Calu3 (cell line): ENCODE results near the gene PWWP2B. TPM values are rescaled to one million over a fixed set of nuclear protein-coding genes. Genes with fewer than 3 reads are reported as not detected.

Experiments used
- BruUV-seq: library from RNA; stranded (reverse); fragments of 400-500 nt; replicated peaks from 2 replicates; lab custom pipeline; 2021; lab: Mats Ljungman, UMichigan
- CTCF ChIA-PET: fragments of 300-600 bp; sonication (Branson Sonifier 250); formaldehyde crosslinking; loops from one replicate; lab custom pipeline; 2022; ENCODE audit warnings: antibody characterized with exemption; lab: Charles Lee
- DNase-seq: peaks from one replicate; pipeline ENCODE4 v3.0.0; 2022
- H3K27ac Mint-ChIP-seq: one replicate; pipeline ENCODE4 v1.8.0; 2022; ENCODE audit warnings: mixed read lengths; ENCODE audit not compliant: unreplicated experiment
- H3K27me3 Mint-ChIP-seq: one replicate; pipeline ENCODE4 v1.8.0; 2022; ENCODE audit warnings: mixed read lengths; ENCODE audit not compliant: unreplicated experiment
- H3K36me3 Mint-ChIP-seq: one replicate; pipeline ENCODE4 v1.8.0; 2022; ENCODE audit warnings: mild to moderate bottlenecking, moderate library complexity, mixed read lengths; ENCODE audit not compliant: insufficient read depth, unreplicated experiment
- H3K4me1 Mint-ChIP-seq: one replicate; pipeline ENCODE4 v1.8.0; 2022; ENCODE audit warnings: mild to moderate bottlenecking, low read depth, mixed read lengths; ENCODE audit not compliant: unreplicated experiment
- H3K4me3 Mint-ChIP-seq: one replicate; pipeline ENCODE4 v1.8.0; 2022; ENCODE audit warnings: mild to moderate bottlenecking, low read depth, moderate library complexity, mixed read lengths; ENCODE audit not compliant: unreplicated experiment
- H3K9me3 Mint-ChIP-seq: one replicate; pipeline ENCODE4 v1.8.0; 2022; ENCODE audit warnings: low read depth, mixed read lengths; ENCODE audit not compliant: unreplicated experiment
- CTCF ChIP-seq: fragments of 200-600 bp; IDR thresholded peaks from one replicate; pipeline ENCODE4 v1.8.0; 2022; ENCODE audit warnings: antibody characterized with exemption; ENCODE audit not compliant: unreplicated experiment
- intact Hi-C: fragments of 100-400 bp; cut with micrococcal nuclease; formaldehyde crosslinking; loops from one replicate; pipeline ENCODE4 v1.10.0; 2022; ENCODE audit not compliant: unreplicated experiment
- total RNA-seq: library from RNA; stranded (reverse); gene quantifications from 2 replicates; pipeline ENCODE4 v1.2.3, GENCODE V29; 2022

Gene PWWP2B
- total RNA-seq, 1 experiment from 2014 or later: 12.9 TPM

GRCh38 chr10:132416566-132417256 lies 19.7 kb downstream of the PWWP2B start:
- BruUV-seq: no TSS peak
- Mint-ChIP-seq H3K4me1 (peaks cover 6% of the 10 kb centered on the region), H3K4me3 (no peak overlapping the region), H3K27ac (no peak overlapping the region), H3K27me3 (no peaks in the 10 kb centered on the region), H3K9me3 (no peaks in the 10 kb centered on the region), H3K36me3 (peaks cover 14% of the 10 kb centered on the region)
- no peak for DNase-seq
- TF ChIP-seq CTCF: no peak
- intact Hi-C loops: no loop called here
- CTCF ChIA-PET: no interaction called here

- BruUV-seq: no TSS peak
- Mint-ChIP-seq H3K4me3 (no peak overlapping the region), H3K9me3 (no peaks in the 10 kb centered on the region), H3K27me3 (no peaks in the 10 kb centered on the region), H3K4me1 (peaks cover 6% of the 10 kb centered on the region), H3K36me3 (peaks cover 14% of the 10 kb centered on the region), H3K27ac (no peak overlapping the region)
- no peak for TF ChIP-seq CTCF
- CTCF ChIA-PET: no interaction called here
- intact Hi-C loops: no loop called here
- no peak for DNase-seq
Measured at GRCh38 chr10:132417257-132417910, 20.4 kb downstream of the PWWP2B start.

- DNase-seq: no peak
- TF ChIP-seq CTCF: no peak
- H3K27me3 Mint-ChIP-seq: no peaks in the 10 kb centered on the region
- no peak overlapping the region for H3K4me3 Mint-ChIP-seq
- peaks cover 6% of the 10 kb centered on the region for H3K4me1 Mint-ChIP-seq
- CTCF ChIA-PET: no interaction called here
- H3K27ac Mint-ChIP-seq: no peak overlapping the region
- intact Hi-C loops: no loop called here
- H3K36me3 Mint-ChIP-seq: peaks cover 14% of the 10 kb centered on the region
- BruUV-seq: no TSS peak
- H3K9me3 Mint-ChIP-seq: no peaks in the 10 kb centered on the region
Measured at GRCh38 chr10:132417957-132418441, 21.0 kb downstream of the PWWP2B start.

- Mint-ChIP-seq H3K27ac (peak overlapping the region; percentile 39), H3K4me3 (no peak overlapping the region), H3K36me3 (peaks cover 12% of the 10 kb centered on the region), H3K27me3 (no peaks in the 10 kb centered on the region), H3K4me1 (peaks cover 6% of the 10 kb centered on the region), H3K9me3 (no peaks in the 10 kb centered on the region)
- peak; percentile 76 for DNase-seq
- CTCF ChIA-PET: interaction anchor here (1.0 to 1.6 kb wide), 3 partner anchors 9 to 28 kb away, joined by 3 to 5 read pairs (median 4); no protein-coding TSS in a partner anchor
- intact Hi-C loops: no loop called here
- no peak for TF ChIP-seq CTCF
- BruUV-seq: no TSS peak
Measured at GRCh38 chr10:132418527-132419416, 21.8 kb downstream of the PWWP2B start.
